ENCODE data around the gene PIP5K1B.

Gene PIP5K1B

GRCh38 chr9:68707801-68708488, 2.9 kb downstream of the PIP5K1B start:
- peak; percentile 34 for DNase-seq (ENCODE audit: low spot score)

- DNase-seq (ENCODE audit: low spot score), result peak; percentile 25
Observed at GRCh38 chr9:68708513-68708912, 3.5 kb downstream of the PIP5K1B start.

- DNase-seq (ENCODE audit: low spot score), result no peak
Observed at GRCh38 chr9:68709291-68710110, 4.5 kb downstream of the PIP5K1B start.

GRCh38 chr9:68710111-68710471, 5.1 kb downstream of the PIP5K1B start:
- peak; percentile 42 for DNase-seq (ENCODE audit: low spot score)

GRCh38 chr9:68711281-68711680, 6.2 kb downstream of the PIP5K1B start:
- DNase-seq (ENCODE audit: low spot score), result no peak

GRCh38 chr9:68711932-68712331, 6.9 kb downstream of the PIP5K1B start:
- DNase-seq (ENCODE audit: low spot score), result no peak

GRCh38 chr9:68714416-68715180, 9.6 kb downstream of the PIP5K1B start:
- DNase-seq (ENCODE audit: low spot score), result no peak

GRCh38 chr9:68715181-68715456, 10.1 kb downstream of the PIP5K1B start:
- DNase-seq (ENCODE audit: low spot score), result no peak

GRCh38 chr9:68717552-68718443, 12.8 kb downstream of the PIP5K1B start:
- DNase-seq (ENCODE audit: low spot score), result peak; percentile 26

GRCh38 chr9:68719847-68720246, 14.8 kb downstream of the PIP5K1B start:
- DNase-seq (ENCODE audit: low spot score), result peak; percentile 45

GRCh38 chr9:68720656-68721313, 15.7 kb downstream of the PIP5K1B start:
- DNase-seq (ENCODE audit: low spot score), result peak; percentile 75

- peak; percentile 40 for DNase-seq (ENCODE audit: low spot score)
Observed at GRCh38 chr9:68721666-68722330, 16.8 kb downstream of the PIP5K1B start.

- no peak for DNase-seq (ENCODE audit: low spot score)
Observed at GRCh38 chr9:68725070-68725469, 20.0 kb downstream of the PIP5K1B start.

- DNase-seq (ENCODE audit: low spot score), result no peak
Observed at GRCh38 chr9:68726489-68726888, 21.4 kb downstream of the PIP5K1B start.

GRCh38 chr9:68727636-68728035, 22.6 kb downstream of the PIP5K1B start:
- DNase-seq (ENCODE audit: low spot score), result peak; percentile 71

GRCh38 chr9:68728731-68729130, 23.7 kb downstream of the PIP5K1B start:
- DNase-seq (ENCODE audit: low spot score), result peak; percentile 27

GRCh38 chr9:68730570-68731235, 25.7 kb downstream of the PIP5K1B start:
- DNase-seq (ENCODE audit: low spot score), result no peak

- DNase-seq (ENCODE audit: low spot score), result no peak
Observed at GRCh38 chr9:68731857-68732256, 26.8 kb downstream of the PIP5K1B start.

- no peak for DNase-seq (ENCODE audit: low spot score)
Observed at GRCh38 chr9:68732405-68733020, 27.5 kb downstream of the PIP5K1B start.

GRCh38 chr9:68733021-68733405, 28.0 kb downstream of the PIP5K1B start:
- DNase-seq (ENCODE audit: low spot score), result no peak
